GM21786 (cell line): Measurements from ENCODE around the gene CACYBP.
A peak's percentile ranks its signal among the peaks of the same experiment; 100 is the strongest.
"Not testable (repeated sequence)": the region's sequence is repeated elsewhere in the genome, so short reads cannot be mapped to it uniquely, and the experiment has no call there.

Source experiments
- ATAC-seq: cut with Tn5 transposase; IDR thresholded peaks from one replicate; pipeline ENCODE4 v1.9.1; 2021; ENCODE audit not compliant: unreplicated experiment

CACYBP gene

DNA sequence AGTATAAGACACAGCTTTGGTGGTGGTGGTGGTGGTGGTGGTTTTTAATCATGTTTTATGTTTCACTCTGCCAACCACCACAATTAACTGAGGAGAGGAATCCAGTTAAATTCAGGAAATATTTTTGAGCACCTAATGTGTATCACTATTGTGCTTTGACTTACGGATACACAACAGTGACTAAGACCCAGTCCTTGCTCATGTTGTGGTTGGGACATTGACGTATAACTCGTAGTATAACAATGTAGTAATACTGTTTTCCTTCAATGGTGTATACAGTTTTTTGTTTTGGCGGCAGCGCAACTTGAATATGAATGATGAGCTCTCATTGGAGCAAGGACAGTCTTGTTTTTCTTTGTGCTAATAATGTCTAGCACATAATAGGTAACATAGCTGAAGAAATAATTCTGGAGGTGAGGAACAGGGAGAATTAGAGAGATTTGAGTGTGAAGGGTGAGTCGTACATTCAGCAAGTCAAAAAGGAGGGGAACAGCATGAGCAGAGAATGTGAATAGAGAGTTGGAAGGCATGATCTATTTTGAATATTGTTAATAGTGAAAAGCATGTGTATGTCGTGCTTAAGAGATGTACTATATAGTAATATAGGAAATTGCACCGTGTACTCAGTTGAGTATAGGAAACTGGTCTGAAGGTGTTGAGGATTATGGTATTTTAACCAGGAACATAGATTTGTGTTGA lies 5.5 kb downstream of the CACYBP start:
- ATAC-seq = no peak

DNA sequence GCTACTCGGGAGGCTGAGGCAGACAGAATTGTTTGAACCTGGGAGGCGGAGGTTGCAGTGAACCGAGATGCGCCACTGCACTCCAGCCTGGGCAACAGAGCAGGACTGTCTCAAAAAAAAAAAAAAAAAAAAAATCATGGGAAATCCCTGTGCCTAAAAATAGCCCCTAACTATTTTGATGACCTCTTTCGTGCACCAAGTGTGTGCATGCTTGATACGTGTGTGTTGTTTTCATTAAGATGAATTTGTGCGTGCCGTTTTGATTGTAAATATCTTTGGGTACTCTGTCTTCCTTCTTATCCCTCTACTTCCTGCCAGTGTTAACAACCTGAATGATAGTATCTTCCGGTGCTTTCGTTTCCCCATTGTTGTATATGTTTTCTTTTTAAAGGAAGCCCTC lies 9.8 kb downstream of the CACYBP start:
- no peak for ATAC-seq

DNA sequence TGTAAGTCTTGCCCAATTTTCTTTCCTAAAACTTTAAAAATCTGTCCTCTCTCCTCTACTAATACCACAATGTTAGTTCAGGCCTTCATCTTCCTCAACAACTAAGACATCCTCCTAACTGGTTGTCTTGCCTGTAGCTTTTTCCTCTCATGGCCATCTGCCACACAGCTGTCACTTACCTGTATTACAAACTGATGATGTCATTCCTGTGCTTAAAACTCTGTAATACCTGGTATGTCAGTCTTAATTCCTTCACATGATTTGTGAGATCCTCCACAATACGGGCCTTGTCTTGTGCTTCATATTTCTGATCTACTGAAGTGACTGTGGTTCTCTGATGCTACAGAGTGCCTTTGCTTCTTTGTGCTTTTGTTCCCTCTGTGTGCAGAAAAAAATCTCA lies 13.7 kb downstream of the CACYBP start:
- ATAC-seq = no peak

DNA sequence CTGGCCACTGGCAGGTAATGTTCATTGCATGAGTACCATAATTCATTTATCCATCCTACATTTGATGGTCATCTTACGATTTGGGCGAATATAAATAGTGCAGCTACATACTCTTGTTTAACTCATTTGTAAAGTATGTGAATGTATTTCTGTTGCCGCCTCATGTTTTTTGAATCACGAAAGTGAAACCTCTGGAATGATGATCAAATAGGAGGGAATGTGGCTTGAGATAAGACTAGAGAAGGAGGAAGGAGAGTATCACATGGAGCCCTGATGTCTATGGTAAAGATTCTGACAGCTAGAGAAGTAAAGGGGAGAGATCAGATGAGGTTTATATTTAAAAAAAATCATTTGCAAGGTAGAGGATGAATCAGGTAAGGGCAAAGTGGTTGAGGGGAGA lies 15.5 kb downstream of the CACYBP start:
- ATAC-seq = no peak

DNA sequence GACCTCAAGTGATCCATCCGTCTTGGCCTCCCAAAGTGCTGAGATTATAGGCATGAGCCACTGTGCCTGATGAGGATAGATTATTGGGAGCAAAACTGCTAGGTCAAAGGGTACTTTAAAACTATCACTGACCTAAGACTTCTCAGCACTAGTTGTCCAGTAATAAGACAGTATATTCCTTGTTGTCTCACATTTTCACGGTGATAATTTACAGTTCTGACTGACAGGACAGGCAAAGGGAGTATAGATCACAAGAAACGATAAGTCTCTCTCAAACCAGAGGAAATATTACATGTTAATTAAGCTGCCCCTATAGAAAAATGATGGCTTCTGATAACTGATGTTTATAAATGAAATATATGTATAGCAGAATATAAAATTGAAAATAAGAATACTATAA lies 19.8 kb downstream of the CACYBP start:
- ATAC-seq = no peak

DNA sequence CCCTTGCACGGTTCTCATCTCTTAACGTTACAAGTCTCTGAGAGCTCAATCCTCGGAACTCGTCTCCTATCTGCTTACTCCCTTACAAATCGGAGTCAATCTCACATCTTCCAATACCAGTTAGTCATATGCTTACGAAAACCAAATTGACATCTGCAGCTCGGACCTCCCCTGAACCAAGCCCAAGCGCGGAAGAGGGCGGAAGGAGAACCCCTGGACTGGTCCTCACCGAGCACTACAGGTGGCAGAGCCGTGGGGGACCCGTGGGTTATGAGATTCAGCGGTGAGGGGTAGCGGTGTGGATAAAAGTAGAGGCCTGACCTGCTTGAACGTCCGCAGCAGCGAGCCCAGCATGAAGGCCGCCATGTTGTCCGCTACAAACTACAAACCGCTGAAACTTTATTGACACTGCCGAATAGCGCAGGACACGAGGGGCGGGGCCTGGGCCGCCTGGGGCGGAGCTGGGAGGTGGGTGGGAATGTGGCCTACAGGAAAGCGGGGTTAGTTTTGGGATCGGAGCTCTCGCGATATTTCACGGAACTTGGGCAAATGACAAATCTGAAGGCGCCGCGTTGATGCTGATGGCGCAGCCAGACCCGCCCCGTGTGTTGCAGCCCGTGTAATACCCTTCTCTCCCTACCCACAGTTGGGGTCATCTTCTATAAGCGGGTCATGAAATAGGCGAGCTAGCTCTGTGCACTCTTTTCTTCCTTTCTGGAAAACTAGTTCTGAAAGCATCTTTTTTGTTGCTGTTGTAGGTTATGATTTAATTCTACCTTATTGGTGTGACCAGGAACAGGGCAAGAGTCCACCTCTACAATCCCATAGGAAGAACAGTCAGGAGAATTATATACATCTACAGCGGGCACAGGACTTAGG lies 23.5 kb downstream of the CACYBP start, which contains the start of gene MRPS14:
TSS of gene MRPS14 (minus strand) at position 383 of the 879 bp plus-strand sequence. CDS start at position 366, 17 bp downstream.
- peak; percentile 92 for ATAC-seq

DNA sequence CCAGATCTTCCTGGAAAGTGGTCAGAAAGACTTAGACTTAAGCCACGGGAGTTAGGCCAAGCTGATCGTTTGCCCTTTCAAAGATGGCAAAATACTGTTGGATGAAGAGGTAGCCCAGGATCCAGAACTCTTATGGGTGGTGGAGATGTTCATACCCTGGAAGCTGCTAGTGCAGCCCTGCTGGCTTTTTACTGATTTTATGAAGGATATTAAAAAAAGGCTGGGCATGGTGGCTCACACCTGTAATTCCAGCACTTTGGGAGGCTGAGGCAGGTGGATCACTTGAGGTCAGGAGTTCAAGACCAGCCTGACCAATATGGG lies 24.1 kb downstream of the CACYBP start:
- not testable (repeated sequence) for ATAC-seq

DNA sequence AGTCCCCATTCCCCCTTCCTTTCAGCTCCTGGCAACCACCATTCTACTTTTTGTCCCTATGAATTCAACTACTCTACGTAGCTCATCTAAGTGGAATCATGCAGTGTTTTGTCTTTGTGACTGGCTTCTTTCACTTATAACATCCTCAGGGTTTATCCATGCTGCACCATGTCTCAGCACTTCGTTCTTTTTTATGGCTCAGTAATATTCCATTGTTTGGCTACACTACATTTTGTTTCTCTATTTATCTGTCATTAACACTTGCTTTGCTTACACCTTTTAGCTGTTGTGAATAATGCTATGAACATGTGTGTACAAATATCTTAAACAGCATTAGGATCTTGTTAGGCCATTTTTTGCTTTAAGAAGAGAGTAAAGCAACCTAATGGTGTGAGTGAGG lies 25.0 kb downstream of the CACYBP start:
- no peak for ATAC-seq

DNA sequence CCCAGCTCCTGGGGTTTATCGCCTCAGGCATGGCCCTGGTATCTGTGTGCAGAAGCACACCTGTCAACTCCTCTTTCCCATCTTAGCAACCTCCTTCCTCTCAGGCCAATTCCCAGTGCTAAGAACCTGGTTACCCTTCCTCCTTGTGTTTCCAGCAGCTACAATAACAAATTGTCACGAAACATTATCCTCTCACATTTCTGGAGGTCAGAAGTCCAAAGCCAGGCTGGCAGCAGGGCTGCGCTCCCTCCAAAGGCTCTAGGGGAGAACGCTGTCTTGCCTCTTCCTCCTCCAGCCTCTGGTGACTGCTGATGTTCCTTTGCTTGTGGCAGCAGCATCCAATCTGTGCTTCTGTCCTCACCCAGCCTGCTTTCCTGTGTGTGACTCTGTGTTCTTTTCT lies 34.2 kb downstream of the CACYBP start:
- ATAC-seq = no peak

DNA sequence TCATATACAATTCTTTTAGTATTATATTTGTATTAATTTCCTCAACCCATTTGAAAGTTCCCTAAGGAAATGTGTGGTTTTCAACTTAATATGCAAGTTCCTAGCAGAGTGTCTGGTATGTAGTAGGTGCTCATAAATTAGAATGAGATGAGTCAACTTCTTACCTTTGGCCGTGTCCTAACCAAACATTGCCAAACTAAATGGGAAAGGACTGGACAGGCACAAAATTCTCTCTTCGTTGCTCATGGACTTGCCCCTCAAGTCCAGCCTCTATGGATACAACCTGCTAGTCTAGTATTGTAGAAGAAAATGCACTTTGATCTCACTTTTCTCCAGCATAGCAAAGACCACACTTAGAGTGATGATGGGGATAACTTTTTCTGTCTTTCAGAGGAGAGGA lies 35.0 kb downstream of the CACYBP start:
- no peak for ATAC-seq

DNA sequence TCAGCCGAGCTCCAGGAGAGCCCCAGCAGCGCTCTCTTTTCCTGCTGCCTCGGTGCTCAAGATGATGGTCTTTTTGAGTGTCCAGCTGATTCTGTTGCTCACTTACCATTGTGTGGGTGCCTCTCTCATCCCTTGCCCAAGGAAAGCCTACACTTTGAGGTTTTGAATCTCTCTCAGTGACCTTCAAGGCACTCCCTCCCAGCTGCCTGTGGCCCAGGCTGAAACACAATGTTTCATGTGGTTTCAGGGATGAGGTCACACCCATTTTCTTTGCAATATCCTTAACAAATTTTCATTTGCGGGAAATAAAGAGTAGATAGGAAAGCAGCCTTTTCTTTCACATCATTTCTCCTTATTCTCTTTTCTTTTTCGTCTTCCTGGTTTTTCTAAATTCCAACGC lies 36.1 kb downstream of the CACYBP start:
- ATAC-seq = no peak

DNA sequence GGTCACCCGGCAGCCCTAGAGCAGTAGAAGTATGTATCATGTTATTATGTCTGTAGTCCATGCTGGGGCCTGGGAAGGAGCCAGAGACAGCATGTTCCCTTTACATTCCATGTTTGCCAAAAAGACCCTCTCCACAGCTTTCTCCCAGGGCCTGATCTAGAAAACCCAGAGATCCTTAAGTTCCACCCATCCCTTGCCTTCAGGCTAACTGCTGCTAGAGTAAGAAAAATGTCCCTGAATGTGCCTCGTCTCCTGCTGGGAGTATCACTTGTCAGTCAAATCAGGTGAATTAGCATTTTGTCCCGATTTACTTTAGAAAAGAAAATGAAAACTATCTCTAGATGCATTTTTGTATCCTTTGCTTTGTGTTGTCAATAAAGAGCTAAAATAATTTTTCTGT lies 36.7 kb downstream of the CACYBP start:
- no peak for ATAC-seq

DNA sequence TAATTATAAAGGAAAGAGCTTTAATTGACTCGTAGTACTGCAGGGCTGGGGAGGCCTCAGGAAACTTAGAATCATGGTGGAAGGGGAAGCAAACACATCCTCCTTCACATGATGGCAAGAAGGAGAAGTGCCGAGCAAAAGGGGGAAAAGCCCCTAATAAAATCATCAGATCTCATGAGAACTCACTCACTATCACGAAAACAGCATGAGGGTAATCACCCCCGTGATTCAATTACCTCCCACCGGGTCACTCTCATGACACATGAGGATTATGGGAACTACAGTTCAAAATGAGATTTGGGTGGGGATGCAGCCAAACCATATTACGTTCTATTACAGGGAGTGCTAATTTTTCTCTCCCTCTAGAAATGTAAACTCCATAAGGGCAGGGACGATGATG lies 37.7 kb downstream of the CACYBP start:
- ATAC-seq = no peak

DNA sequence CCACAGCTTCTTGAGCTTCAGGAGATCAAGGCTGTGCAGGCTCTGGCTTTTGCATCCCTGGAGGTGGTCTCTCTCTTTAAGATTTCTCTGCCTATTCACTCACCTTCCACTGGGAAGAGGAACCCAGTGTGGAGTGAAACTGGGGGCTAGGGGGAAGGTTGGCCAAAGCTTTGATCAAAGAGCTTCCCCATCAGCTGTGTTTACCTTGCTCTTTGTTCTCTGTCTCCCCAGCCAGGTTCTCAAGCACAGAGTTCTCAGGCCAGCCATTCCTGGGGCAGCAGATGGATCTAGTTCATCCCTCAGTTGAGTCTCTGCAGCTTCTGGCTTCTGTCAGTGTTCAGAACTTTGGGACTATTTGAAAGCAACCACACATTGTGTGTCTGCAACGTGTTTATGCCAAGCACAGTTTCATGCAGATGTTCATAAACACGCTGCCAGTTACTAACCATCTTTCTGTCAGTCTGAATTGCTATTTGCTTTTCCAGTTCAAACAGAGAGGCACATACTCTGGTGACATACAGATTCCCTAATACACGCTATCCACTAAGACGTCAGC lies 40.7 kb downstream of the CACYBP start:
- ATAC-seq = no peak

DNA sequence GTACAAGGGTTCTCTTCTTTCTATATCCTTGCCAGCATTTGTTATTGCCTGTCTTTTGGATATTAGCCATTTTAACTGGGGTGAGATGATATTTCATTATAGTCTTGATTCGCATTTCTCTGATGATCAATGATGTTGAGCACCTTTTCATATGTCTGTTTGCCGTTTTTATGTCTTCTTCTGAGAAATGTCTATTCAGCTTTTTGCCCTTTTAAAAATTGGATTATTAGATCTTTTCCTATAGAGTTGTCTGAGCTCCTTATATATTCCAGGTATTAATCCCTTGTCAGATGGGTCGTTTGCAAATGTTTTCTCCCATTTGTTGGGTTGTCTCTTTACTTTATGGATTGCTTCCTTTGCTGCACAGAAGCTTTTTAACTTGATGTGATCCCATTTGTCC lies 42.9 kb downstream of the CACYBP start:
- ATAC-seq = no peak

DNA sequence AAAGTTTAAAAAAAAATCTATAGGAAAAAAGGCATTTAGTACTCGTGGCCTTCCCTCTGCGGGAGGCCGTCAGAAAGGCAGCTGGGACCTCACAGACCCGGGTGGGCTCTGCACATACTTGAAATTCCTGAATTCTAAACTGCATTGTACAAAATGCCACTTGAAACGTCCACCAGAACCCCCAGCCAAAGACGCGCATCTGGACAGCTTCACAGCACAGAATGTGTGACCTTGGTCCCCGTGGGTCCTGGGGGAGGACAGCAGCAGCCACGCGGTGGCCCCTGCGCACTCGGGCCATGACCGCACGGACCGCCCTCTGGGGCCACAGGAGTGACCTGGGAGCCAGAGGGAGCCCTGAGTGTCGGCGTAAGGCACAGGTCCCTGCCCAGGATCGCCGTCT lies 44.1 kb downstream of the CACYBP start:
- no peak for ATAC-seq

DNA sequence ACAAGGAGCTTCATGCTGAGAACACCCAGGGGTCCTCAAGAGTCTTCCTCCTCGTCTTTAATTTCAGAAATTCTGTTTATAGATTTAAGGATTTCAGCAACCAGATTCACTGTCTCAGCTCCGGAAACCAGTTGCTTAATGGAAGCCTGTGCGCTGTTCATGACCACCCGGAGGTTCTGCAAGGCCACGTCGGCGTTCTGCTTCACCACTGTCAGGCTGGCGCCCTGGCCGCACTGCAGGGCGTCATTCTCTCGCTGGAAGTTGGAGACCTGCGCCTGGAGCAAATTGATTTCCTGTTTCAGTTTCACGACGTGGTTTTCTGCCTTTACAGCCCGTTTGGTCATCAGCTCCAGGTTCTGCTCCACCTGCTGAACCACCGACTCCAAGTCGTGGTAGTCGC lies 44.8 kb downstream of the CACYBP start:
- ATAC-seq = not testable (repeated sequence)

DNA sequence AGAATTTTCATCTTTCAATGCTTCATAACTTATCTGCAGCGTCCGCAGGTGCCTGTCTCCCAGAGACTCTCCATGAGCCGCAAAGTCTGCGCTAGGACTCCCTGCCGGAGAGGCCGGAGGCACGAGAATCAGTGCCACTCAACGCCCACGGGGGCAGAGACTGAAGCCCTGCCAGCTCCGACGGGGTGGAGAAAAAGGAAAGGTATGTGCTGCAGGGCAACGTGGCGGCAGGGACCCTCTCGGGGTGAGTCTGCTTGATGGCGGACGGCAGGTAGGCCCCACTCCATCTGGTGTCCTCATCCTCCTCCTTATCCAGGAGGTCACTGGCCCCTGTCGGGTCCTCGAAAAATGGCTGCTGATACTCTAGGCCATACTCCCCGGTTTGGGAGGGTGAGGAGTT lies 45.4 kb downstream of the CACYBP start:
- ATAC-seq = no peak

DNA sequence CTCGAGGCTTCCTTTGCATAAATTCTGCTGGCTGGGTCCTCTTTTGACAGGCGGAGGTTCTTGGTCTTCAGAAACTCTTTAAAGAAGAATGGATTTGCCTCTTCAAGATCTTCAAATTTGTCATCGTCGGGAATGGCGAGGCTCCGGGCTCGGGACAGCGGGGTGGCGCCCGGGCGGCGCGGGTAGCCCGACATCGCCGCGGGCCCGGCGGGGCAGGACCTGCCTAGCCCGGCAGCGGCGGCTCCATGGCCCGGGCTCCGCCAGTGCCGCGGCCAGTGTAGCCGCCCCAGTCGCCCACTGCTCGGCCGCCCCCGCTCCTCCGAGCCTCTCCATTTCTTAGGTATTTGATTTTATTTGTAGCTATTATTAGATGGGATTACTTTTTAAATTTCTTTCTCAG lies 45.8 kb downstream of the CACYBP start:
- no peak for ATAC-seq

DNA sequence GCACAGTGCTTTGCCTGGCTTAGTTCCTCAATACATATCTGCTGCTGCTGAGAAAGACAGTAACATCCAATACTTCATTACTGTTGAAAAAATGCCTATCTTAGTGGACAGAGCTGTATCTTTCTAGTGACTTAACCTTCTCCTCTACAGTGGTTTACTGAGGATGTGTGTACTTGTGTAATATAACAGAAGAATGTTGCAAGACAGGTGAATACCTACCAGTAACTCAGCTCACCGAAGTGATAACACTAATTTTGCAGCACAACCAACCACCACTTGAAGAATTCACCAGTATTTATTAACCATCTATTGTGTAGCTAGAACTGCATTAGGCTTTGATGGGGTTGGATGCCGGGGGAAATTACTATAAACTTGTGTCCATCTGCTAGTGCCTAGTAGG lies 51.2 kb downstream of the CACYBP start:
- no peak for ATAC-seq

DNA sequence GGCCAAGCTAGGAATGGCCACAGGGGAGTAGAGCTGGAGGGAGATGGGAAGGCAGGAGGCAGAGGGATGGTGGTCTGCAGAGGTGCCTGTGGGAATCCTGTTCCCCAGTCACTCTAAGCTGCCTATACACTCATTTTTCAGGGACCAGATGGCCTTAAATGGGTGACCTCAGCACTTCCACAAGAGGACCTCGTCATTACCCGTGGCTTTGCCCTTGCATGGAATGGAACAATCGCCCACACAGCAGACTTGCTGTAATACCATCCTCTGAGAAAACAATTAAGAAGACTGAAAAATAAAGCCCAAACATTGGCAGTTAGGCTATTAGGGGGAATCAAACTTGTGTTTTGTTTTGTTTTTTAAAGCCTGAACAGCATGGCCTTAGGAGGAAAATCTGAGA lies 55.0 kb downstream of the CACYBP start:
- ATAC-seq = no peak
